SK-N-SH (cell line): ENCODE measurements around the gene CEP126.

ENCODE experiments used
- CTCF ChIP-seq: fragments of 200-600 bp; sonication (generic); IDR thresholded peaks from 2 replicates; pipeline ENCODE4 v1.6.1; 2017; ENCODE audit warnings: antibody characterized with exemption, mild to moderate bottlenecking, moderate library complexity
- EP300 ChIP-seq, 2 experiments: IDR thresholded peaks; 2 replicates each; pipeline versions ENCODE4 v1.4.0 to v1.6.1; 2012; ENCODE audit warnings: borderline replicate concordance in 1 of 2, low read depth in 1 of 2, low read length in 1 of 2
- FOSL2 ChIP-seq: IDR thresholded peaks from 2 replicates; pipeline ENCODE4 v1.4.0; 2012; ENCODE audit warnings: low read depth, mild to moderate bottlenecking, moderate library complexity, borderline replicate concordance
- GABPA ChIP-seq: IDR thresholded peaks from 2 replicates; pipeline ENCODE4 v1.4.0; 2012; ENCODE audit warnings: low read depth, mild to moderate bottlenecking
- MXI1 ChIP-seq: IDR thresholded peaks from 2 replicates; pipeline ENCODE4 v1.6.1; 2012; ENCODE audit warnings: mild to moderate bottlenecking, low read depth, low read length, improper control_type of control experiment
- RAD21 ChIP-seq: IDR thresholded peaks from 2 replicates; pipeline ENCODE4 v1.6.1; 2012; ENCODE audit warnings: mild to moderate bottlenecking, low read length
- REST ChIP-seq: IDR thresholded peaks from 2 replicates; pipeline ENCODE4 v1.6.1; 2012; ENCODE audit warnings: mild to moderate bottlenecking, low read depth, low read length, moderate library complexity
- SIN3A ChIP-seq: IDR thresholded peaks from 2 replicates; pipeline ENCODE4 v1.6.1; 2012; ENCODE audit warnings: low read depth, mild to moderate bottlenecking, low read length, moderate library complexity, borderline replicate concordance
- TAF1 ChIP-seq: IDR thresholded peaks from 2 replicates; pipeline ENCODE4 v1.6.1; 2012; ENCODE audit warnings: low read depth, mild to moderate bottlenecking, low read length, moderate library complexity, borderline replicate concordance
- YY1 ChIP-seq: IDR thresholded peaks from 2 replicates; pipeline ENCODE4 v1.4.0; 2012; ENCODE audit warnings: low read depth, mild to moderate bottlenecking

GRCh38 chr11:102036757-102037156, 121.9 kb downstream of the CEP126 start:
- TF ChIP-seq CTCF (no peak), EP300 (IDR thresholded peaks at IDR 0.05; ENCODE audit: borderline replicate concordance in 1 of 2, low read depth in 1 of 2, low read length in 1 of 2) (no peak), REST (no peak), GABPA (no peak), RAD21 (no peak), MXI1 (no peak), SIN3A (no peak), TAF1 (no peak), YY1 (no peak), FOSL2 (no peak)
